ENCODE measurements around the gene RASSF5.
A peak's percentile ranks its signal among the peaks of the same experiment; 100 is the strongest.

The RASSF5 gene

GRCh38 chr1:206589206-206589605 is 81.9 kb downstream of the RASSF5 start:
- DNase-seq (ENCODE audit: insufficient read length, low spot score) (no peak), FAIRE-seq (no peak)
- TF ChIP-seq, protein P1, sequence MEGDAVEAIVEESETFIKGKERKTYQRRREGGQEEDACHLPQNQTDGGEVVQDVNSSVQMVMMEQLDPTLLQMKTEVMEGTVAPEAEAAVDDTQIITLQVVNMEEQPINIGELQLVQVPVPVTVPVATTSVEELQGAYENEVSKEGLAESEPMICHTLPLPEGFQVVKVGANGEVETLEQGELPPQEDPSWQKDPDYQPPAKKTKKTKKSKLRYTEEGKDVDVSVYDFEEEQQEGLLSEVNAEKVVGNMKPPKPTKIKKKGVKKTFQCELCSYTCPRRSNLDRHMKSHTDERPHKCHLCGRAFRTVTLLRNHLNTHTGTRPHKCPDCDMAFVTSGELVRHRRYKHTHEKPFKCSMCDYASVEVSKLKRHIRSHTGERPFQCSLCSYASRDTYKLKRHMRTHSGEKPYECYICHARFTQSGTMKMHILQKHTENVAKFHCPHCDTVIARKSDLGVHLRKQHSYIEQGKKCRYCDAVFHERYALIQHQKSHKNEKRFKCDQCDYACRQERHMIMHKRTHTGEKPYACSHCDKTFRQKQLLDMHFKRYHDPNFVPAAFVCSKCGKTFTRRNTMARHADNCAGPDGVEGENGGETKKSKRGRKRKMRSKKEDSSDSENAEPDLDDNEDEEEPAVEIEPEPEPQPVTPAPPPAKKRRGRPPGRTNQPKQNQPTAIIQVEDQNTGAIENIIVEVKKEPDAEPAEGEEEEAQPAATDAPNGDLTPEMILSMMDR (IDR thresholded peaks at IDR 0.05; ENCODE audit: insufficient read depth, missing control alignments): no peak

GRCh38 chr1:206590025-206590758 is 82.9 kb downstream of the RASSF5 start:
- TF ChIP-seq, protein P1 (IDR thresholded peaks at IDR 0.05; ENCODE audit: insufficient read depth, missing control alignments): peak; percentile 40
- DNase-seq (ENCODE audit: insufficient read length, low spot score) (no peak), FAIRE-seq (no peak)

- TF ChIP-seq, protein P1 (IDR thresholded peaks at IDR 0.05; ENCODE audit: insufficient read depth, missing control alignments): no peak
- DNase-seq (ENCODE audit: insufficient read length, low spot score): no peak
- no peak for FAIRE-seq
Observed at GRCh38 chr1:206591226-206591625, 83.9 kb downstream of the RASSF5 start.

GRCh38 chr1:206591696-206592095 is 84.4 kb downstream of the RASSF5 start:
- FAIRE-seq (no peak), DNase-seq (ENCODE audit: insufficient read length, low spot score) (no peak)
- TF ChIP-seq, protein P1 (IDR thresholded peaks at IDR 0.05; ENCODE audit: insufficient read depth, missing control alignments): no peak

DNA sequence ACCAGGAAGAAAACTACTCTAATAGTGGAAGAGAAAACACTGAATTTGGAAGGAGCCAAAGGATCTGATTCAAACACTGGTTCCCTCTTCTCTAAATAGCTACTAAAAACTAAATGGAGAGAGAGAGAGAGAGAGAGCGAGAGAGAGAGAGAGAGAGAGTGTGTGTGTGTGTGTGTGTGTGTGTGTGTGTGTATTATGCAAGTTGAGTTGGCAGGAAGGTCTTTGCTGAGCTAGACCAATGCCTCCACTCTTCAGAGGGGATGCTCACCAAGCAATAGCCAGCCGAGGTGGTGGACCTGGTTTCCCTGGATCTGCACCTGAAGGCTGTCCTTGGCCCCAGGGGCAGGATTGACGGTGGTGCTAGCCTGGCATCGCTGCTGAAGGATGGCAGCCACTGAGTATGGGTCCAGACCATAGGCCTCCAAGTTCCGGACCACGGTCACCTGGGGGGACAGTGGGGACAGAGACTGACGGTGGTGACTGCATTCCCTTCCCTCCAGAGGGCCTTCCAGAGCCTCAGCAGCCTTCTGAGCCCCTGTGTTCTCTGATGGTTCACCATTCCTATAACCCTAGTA is 86.1 kb downstream of the RASSF5 start:
- FAIRE-seq (no peak), DNase-seq (ENCODE audit: insufficient read length, low spot score) (no peak)
- TF ChIP-seq, protein P1 (IDR thresholded peaks at IDR 0.05; ENCODE audit: insufficient read depth, missing control alignments): no peak

DNA sequence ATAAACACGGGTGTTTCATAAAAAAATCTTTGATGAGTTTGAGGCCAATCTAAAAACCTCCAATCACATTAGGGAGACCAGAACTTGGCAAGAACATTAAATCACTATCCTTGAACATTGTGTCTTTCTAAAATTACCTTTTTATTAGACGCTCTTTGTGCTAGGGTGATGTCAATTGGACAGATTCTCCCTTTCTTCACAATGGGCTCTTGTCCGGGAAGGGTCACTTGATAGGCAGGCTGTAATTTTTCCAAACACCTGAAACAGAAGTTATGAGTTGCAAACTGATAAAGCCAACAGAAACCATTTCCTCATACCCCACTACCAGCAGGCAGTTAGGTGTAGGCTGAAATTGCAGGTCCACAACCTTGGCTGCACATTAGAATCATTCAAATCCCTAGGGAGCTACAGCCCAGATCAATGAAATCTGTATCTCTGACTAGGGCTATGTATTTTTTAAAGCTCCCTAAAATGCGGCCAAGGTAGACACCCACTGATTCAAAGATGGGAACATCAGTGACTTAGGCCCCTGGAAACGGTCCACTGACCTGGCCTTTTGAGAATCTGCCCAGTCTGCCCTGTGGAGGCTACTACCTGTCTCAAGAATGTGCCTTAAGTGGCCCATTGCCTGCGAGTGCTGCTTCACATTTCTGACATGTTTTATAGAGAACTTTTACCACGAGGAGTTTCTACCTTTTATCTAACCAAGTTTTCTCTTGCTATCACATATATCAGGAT is 88.4 kb downstream of the RASSF5 start:
- DNase-seq (ENCODE audit: insufficient read length, low spot score) (no peak), FAIRE-seq (no peak)
- TF ChIP-seq, protein P1 (IDR thresholded peaks at IDR 0.05; ENCODE audit: insufficient read depth, missing control alignments): no peak

DNA sequence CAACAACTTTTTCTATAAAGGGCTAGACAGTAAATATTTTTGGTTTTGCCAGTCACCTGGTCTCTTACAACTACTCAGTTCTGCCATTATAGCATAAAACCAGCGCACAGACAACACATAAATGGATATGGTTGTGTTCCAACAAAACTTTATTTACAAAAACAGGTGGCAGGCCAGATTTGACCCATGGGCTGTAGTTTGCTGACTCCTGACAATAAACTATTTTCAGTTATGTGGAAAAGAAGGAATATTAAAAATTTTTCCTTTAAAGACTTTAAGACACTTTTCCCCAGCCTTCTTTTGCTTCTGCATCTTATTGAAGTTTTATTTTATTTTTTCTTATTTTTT is 89.0 kb downstream of the RASSF5 start:
- FAIRE-seq (no peak), DNase-seq (ENCODE audit: insufficient read length, low spot score) (no peak)
- TF ChIP-seq, protein P1 (IDR thresholded peaks at IDR 0.05; ENCODE audit: insufficient read depth, missing control alignments): no peak
